Measurements from ENCODE around the gene PCGF3.

PCGF3 gene

GRCh38 chr4:680091-680490, 25.5 kb upstream of the PCGF3 start:
- Histone ChIP-seq H2AFZ (ENCODE audit: low read depth) (no peak overlapping the region), H3K27ac (no peak overlapping the region), H3K4me3 (IDR thresholded peaks at IDR 0.05; ENCODE audit: insufficient read depth, low read depth, low read length) (no peak overlapping the region), H3K4me2 (no peak overlapping the region), H3K27me3 (ENCODE audit: insufficient read depth, low read depth) (no peaks in the 10 kb centered on the region), H4K20me1 (ENCODE audit: insufficient read depth) (no peaks in the 10 kb centered on the region), H3K9ac (no peak overlapping the region), H3K79me2 (ENCODE audit: insufficient read depth, low read depth) (no peaks in the 10 kb centered on the region), H3K4me1 (ENCODE audit: low read depth, poor library complexity, severe bottlenecking) (peaks cover 3% of the 10 kb centered on the region), H3K36me3 (ENCODE audit: insufficient read depth) (no peaks in the 10 kb centered on the region)
- TF ChIP-seq, protein P1, sequence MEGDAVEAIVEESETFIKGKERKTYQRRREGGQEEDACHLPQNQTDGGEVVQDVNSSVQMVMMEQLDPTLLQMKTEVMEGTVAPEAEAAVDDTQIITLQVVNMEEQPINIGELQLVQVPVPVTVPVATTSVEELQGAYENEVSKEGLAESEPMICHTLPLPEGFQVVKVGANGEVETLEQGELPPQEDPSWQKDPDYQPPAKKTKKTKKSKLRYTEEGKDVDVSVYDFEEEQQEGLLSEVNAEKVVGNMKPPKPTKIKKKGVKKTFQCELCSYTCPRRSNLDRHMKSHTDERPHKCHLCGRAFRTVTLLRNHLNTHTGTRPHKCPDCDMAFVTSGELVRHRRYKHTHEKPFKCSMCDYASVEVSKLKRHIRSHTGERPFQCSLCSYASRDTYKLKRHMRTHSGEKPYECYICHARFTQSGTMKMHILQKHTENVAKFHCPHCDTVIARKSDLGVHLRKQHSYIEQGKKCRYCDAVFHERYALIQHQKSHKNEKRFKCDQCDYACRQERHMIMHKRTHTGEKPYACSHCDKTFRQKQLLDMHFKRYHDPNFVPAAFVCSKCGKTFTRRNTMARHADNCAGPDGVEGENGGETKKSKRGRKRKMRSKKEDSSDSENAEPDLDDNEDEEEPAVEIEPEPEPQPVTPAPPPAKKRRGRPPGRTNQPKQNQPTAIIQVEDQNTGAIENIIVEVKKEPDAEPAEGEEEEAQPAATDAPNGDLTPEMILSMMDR (conservative IDR thresholded peaks at IDR 0.05; ENCODE audit: low read depth, low read length), result no peak

DNA sequence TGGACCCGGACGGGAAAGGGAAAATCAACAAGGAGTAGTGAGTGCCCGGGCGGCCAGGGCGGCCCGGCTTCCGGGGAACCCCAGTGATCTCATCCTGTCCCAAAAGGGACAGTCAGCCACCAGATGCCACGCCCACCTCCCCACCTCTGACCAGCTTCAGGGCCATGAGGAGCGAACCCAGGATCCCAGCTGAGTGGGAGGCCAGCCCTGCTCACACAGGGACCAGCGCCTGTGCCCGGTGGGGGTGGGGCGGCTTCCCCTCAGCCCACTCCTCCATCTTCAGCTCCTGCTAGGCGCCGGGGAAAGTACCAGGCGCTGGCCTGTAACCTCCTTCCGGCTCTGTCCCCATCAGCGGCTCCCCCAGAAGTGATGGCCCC, 25.1 kb upstream of the PCGF3 start:
- Histone ChIP-seq H4K20me1 (ENCODE audit: insufficient read depth) (no peaks in the 10 kb centered on the region), H3K4me3 (IDR thresholded peaks at IDR 0.05; ENCODE audit: insufficient read depth, low read depth, low read length) (no peak overlapping the region), H3K27ac (no peak overlapping the region), H3K36me3 (ENCODE audit: insufficient read depth) (no peaks in the 10 kb centered on the region), H3K27me3 (ENCODE audit: insufficient read depth, low read depth) (no peaks in the 10 kb centered on the region), H3K4me2 (no peak overlapping the region), H2AFZ (ENCODE audit: low read depth) (no peak overlapping the region), H3K9ac (no peak overlapping the region), H3K4me1 (ENCODE audit: low read depth, poor library complexity, severe bottlenecking) (peaks cover 3% of the 10 kb centered on the region), H3K79me2 (ENCODE audit: insufficient read depth, low read depth) (no peaks in the 10 kb centered on the region)
- TF ChIP-seq, protein P1 (conservative IDR thresholded peaks at IDR 0.05; ENCODE audit: low read depth, low read length), result no peak

- H4K20me1 ChIP-seq (ENCODE audit: insufficient read depth), result no peaks in the 10 kb centered on the region
- H3K36me3 ChIP-seq (ENCODE audit: insufficient read depth), result no peaks in the 10 kb centered on the region
- H2AFZ ChIP-seq (ENCODE audit: low read depth), result no peak overlapping the region
- H3K4me3 ChIP-seq (IDR thresholded peaks at IDR 0.05; ENCODE audit: insufficient read depth, low read depth, low read length), result no peak overlapping the region
- TF ChIP-seq, protein P1 (conservative IDR thresholded peaks at IDR 0.05; ENCODE audit: low read depth, low read length), result no peak
- H3K27me3 ChIP-seq (ENCODE audit: insufficient read depth, low read depth), result no peaks in the 10 kb centered on the region
- H3K4me2 ChIP-seq, result no peak overlapping the region
- no peak overlapping the region for H3K9ac ChIP-seq
- no peaks in the 10 kb centered on the region for H3K79me2 ChIP-seq (ENCODE audit: insufficient read depth, low read depth)
- peaks cover 3% of the 10 kb centered on the region for H3K4me1 ChIP-seq (ENCODE audit: low read depth, poor library complexity, severe bottlenecking)
- H3K27ac ChIP-seq, result no peak overlapping the region
These were observed 24.5 kb upstream of the PCGF3 start for GRCh38 chr4:680928-681645.

DNA sequence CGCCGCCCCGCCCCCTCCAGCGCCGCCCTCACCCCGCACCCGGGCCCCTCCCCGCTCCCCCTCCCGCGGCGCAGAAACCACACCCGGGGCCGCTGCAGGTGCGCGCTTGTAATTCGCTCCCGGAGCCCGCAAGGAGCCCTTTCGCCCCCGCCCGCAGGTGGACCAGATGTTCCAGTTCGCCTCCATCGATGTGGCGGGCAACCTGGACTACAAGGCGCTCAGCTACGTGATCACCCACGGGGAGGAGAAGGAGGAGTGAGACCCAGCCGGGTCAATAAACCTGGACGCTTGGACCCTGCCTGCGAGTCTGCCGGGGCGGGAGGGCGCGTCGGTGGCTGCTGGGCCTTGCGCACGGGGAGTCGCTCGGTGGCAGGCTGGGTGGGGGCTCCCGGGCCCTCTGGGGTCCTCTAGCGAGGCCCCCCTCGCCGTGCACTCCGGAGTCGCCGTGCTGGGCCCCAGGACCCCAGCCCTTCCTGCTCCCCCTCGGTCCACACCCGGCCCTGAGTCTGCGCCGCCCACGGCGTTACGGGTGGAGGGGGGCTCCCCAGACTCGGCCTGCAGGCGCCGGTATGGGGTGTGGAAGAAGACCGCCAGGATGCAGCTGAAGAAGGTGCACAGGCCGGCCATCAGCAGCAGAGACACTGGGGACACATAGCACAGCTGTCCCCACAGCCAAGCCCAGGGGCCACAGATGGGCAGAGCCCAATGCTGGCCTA, 23.7 kb upstream of the PCGF3 start:
- no peak overlapping the region for H2AFZ ChIP-seq (ENCODE audit: low read depth)
- no peak overlapping the region for H3K27ac ChIP-seq
- no peaks in the 10 kb centered on the region for H3K36me3 ChIP-seq (ENCODE audit: insufficient read depth)
- H3K4me3 ChIP-seq (IDR thresholded peaks at IDR 0.05; ENCODE audit: insufficient read depth, low read depth, low read length), result no peak overlapping the region
- no peaks in the 10 kb centered on the region for H3K79me2 ChIP-seq (ENCODE audit: insufficient read depth, low read depth)
- no peak overlapping the region for H3K4me2 ChIP-seq
- H3K9ac ChIP-seq, result no peak overlapping the region
- H4K20me1 ChIP-seq (ENCODE audit: insufficient read depth), result no peaks in the 10 kb centered on the region
- H3K27me3 ChIP-seq (ENCODE audit: insufficient read depth, low read depth), result no peaks in the 10 kb centered on the region
- no peaks in the 10 kb centered on the region for H3K4me1 ChIP-seq (ENCODE audit: low read depth, poor library complexity, severe bottlenecking)
- TF ChIP-seq, protein P1 (conservative IDR thresholded peaks at IDR 0.05; ENCODE audit: low read depth, low read length), result no peak

Data from KMS-11 (cell line).